Ovary (tissue), 9 donors: ENCODE results near the gene CACNG5. TPM values are rescaled to one million over a fixed set of nuclear protein-coding genes. Genes with fewer than 3 reads are reported as not detected.

ENCODE experiments used
- DNase-seq, 5 donors: peaks; one replicate each; pipeline ENCODE4 v3.0.0-alpha.2; 2019 to 2020
- H3K27ac ChIP-seq, 2 donors: fragments of 200-600 bp; one replicate each; pipeline versions ENCODE4 v1.5.1 to v1.8.0; 2019 to 2022
- H3K27me3 ChIP-seq: fragments of 200-600 bp; one replicate; pipeline ENCODE4 v1.8.0; 2022
- H3K36me3 ChIP-seq: fragments of 200-600 bp; sonication (generic); one replicate; pipeline ENCODE4 v1.5.1; 2019
- H3K4me1 ChIP-seq: one replicate; pipeline ENCODE4 v1.8.1; 2013; ENCODE audit warnings: mild to moderate bottlenecking, moderate library complexity; ENCODE audit not compliant: insufficient read depth
- H3K4me3 ChIP-seq: fragments of 200-600 bp; sonication (generic); one replicate; pipeline ENCODE4 v1.5.1; 2017
- H3K9me3 ChIP-seq, 2 donors: fragments of 200-600 bp in 1 of 2; sonication (generic) in 1 of 2; one replicate each; pipeline versions ENCODE4 v1.5.1 to v1.8.1; 2013 to 2019; ENCODE audit warnings: mild to moderate bottlenecking in 1 of 2, moderate library complexity in 1 of 2
- CTCF ChIP-seq, 3 donors: fragments of 450-650 bp in 2 of 3; fragments of 200-600 bp in 1 of 3; IDR thresholded peaks; one replicate each; pipeline versions ENCODE4 v1.5.1 to v1.8.0; 2016 to 2022; ENCODE audit warnings: antibody characterized with exemption in 3 of 3, mild to moderate bottlenecking in 1 of 3
- EP300 ChIP-seq: sonication (generic); formaldehyde crosslinking; IDR thresholded peaks from one replicate; pipeline ENCODE4 v1.6.1; 2017; ENCODE audit warnings: antibody characterized with exemption
- POLR2A ChIP-seq: fragments of 450-650 bp; IDR thresholded peaks from one replicate; pipeline ENCODE4 v1.6.1; 2017; ENCODE audit warnings: antibody characterized with exemption, mild to moderate bottlenecking, moderate library complexity
- WGBS, 3 donors: extraction: QIAGEN DNeasy Blood & Tissue Kit in 1 of 3; methylation state at CpG; one replicate each; pipeline versions ENCODE4 v1.1.5 to v1.1.7; 2013 to 2017; 5-methylcytosine and 5-hydroxymethylcytosine counted together
- intact Hi-C, 4 donors: fragments of 100-400 bp; cut with DNase I; formaldehyde crosslinking; loops; one replicate each; pipeline versions ENCODE4 v1.11.0 to v1.15.1; 2022 to 2023
- polyA plus RNA-seq, 2 donors: library from polyadenylated mRNA; stranded (reverse); fragments of 200-250 nt in 1 of 2; fragments of 350-450 nt in 1 of 2; fragmentation: Illumina TruSeq in 1 of 2; extraction: RNeasy Lipid Tissue Mini Kit (QIAGEN cat#74804) in 1 of 2; gene quantifications; one replicate each; pipeline ENCODE4 v1.2.3, GENCODE V29; 2013 to 2014
- total RNA-seq, 7 donors: library from RNA; depleted of rRNA in 2 of 7; stranded (reverse); fragments of >200 nt in 2 of 7; fragmentation: NEBNext Ultra II Directional in 3 of 7; extraction: Animal tissue kit (Norgen Biotek cat#: 25700) in 3 of 7; gene quantifications; one replicate each; pipeline versions ENCODE4 v1.1.0 to v1.2.4, GENCODE V29; 2016 to 2023
- donor health status: DM: no; HTN: no; CAD: no; lungs with moderate emphysema.
- donor health status: DM: no; HTN: no; CAD: no.
- donor health status: Bipolar disorder and iron deficiency.
- donor health status: DM: yes; HTN: yes; CAD: no.
- donor health status: DM: no; HTN: no; CAD: no.
- donor health status: DM: yes; HTN: yes; CAD: no.

Gene CACNG5
- total and polyA plus RNA-seq, 9 donors = not detected

GRCh38 chr17:66904760-66905624 lies 70.1 kb downstream of the CACNG5 start:
- DNase-seq = peak; percentile 37 to 76 (median 61)
- Histone ChIP-seq H3K27ac (peak overlapping the region; percentile 27 to 28), H3K4me3 (no peak overlapping the region), H3K27me3 (no peaks in the 10 kb centered on the region), H3K4me1 (peaks cover 7% of the 10 kb centered on the region), H3K36me3 (no peaks in the 10 kb centered on the region), H3K9me3 (no peaks in the 10 kb centered on the region)
- 4 to 10% (median 7%) methylated on average over 12 of the region's 12 CpGs for WGBS, 3 donors
- TF ChIP-seq CTCF (IDR thresholded peaks at IDR 0.05) = no peak
- TF ChIP-seq EP300 = no peak
- TF ChIP-seq POLR2A = no peak
- intact Hi-C loops = loop anchor here (5.0 to 10.0 kb wide), 5 partner anchors 173 to 650 kb away; no protein-coding TSS in a partner anchor

GRCh38 chr17:66906321-66907278 lies 71.7 kb downstream of the CACNG5 start:
- Histone ChIP-seq H3K27ac (no peak overlapping the region), H3K9me3 (no peaks in the 10 kb centered on the region), H3K27me3 (no peaks in the 10 kb centered on the region), H3K4me1 (peaks cover 7% of the 10 kb centered on the region), H3K4me3 (no peak overlapping the region), H3K36me3 (no peaks in the 10 kb centered on the region)
- DNase-seq = peak; percentile 79 to 87 (median 81)
- no peak for TF ChIP-seq POLR2A
- TF ChIP-seq CTCF (IDR thresholded peaks at IDR 0.05) = peak; percentile 52 to 75 (median 58)
- TF ChIP-seq EP300 = no peak
- 43 to 47% (median 44%) methylated on average over 20 of the region's 20 CpGs for WGBS, 3 donors
- intact Hi-C loops = loop anchor here (5.0 to 10.0 kb wide), 5 partner anchors 174 to 652 kb away; no protein-coding TSS in a partner anchor

GRCh38 chr17:66909804-66910373 lies 75.0 kb downstream of the CACNG5 start:
- Histone ChIP-seq H3K36me3 (no peaks in the 10 kb centered on the region), H3K4me3 (no peak overlapping the region), H3K27ac (no peak overlapping the region), H3K4me1 (peaks cover 4% of the 10 kb centered on the region), H3K27me3 (no peaks in the 10 kb centered on the region), H3K9me3 (no peaks in the 10 kb centered on the region)
- WGBS, 3 donors = 75 to 77% (median 76%) methylated on average over 8 of the region's 8 CpGs
- no peak for DNase-seq
- intact Hi-C loops = loop anchor here (5.0 to 10.0 kb wide), 5 partner anchors 178 to 655 kb away; no protein-coding TSS in a partner anchor
- TF ChIP-seq EP300 = no peak
- TF ChIP-seq POLR2A = no peak

DNA sequence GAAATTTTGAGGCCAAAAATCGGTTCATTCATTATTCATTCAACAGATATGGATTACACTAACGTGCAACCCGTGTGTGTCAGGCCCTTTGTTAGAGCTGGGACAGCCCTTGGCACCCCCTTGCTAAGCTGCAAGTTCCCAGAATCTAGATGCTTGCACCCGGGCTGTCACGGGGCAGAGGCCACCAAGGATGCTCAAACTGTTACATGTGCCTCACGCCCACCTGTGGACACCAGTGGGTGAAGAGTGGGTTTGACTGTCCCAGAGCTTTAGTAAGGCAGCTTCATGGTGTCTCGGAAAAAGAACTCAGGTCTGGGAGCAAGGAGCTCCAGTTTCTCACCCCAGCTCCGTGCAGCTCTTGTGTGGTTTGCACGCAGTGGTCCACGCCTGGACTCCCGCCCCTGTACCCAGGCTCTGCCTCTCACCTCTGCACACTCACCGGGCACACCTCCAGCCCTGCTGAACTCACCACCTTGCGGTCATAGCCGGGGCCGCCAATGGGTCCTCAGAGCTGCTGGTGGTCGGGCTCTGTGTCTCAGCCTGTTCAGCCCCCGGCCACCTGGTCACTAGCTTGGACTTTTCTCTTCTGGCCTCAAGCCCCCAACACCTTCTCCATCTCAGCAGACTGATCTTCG lies 75.9 kb downstream of the CACNG5 start:
- Histone ChIP-seq H3K9me3 (no peaks in the 10 kb centered on the region), H3K27ac (no peak overlapping the region), H3K4me3 (no peak overlapping the region), H3K4me1 (peaks cover 2% of the 10 kb centered on the region), H3K27me3 (no peaks in the 10 kb centered on the region), H3K36me3 (no peaks in the 10 kb centered on the region)
- no peak for DNase-seq
- 84 to 91% (median 85%) methylated on average over 18 of the region's 18 CpGs for WGBS, 3 donors
- TF ChIP-seq CTCF (IDR thresholded peaks at IDR 0.05) (no peak), POLR2A (no peak), EP300 (no peak)
- intact Hi-C loops = no loop called here
